Adrenal gland (tissue), 5 donors: Measurements from ENCODE around the gene SLC25A45.

Experiments used
- CTCF ChIP-seq, 6 experiments: fragments of 450-650 bp in 4 of 6; fragments of 200-600 bp in 2 of 6; sonication (generic) in 1 of 6; IDR thresholded peaks; 1 replicate in 5 of 6; 2 replicates in 1 of 6; pipeline versions ENCODE4 v1.5.1 to v1.8.0; 2016 to 2021; ENCODE audit warnings: antibody characterized with exemption in 6 of 6, mild to moderate bottlenecking in 2 of 6, moderate library complexity in 1 of 6
- POLR2A ChIP-seq, 2 donors: fragments of 450-650 bp; IDR thresholded peaks; one replicate each; pipeline ENCODE4 v1.6.1; 2017; ENCODE audit warnings: antibody characterized with exemption in 2 of 2, mild to moderate bottlenecking in 2 of 2, moderate library complexity in 1 of 2
- donor health status: DM: no; HTN: no; CAD: no.

GRCh38 chr11:65392186-65392829 lies 9.9 kb upstream of the SLC25A45 start:
- no peak for TF ChIP-seq CTCF (IDR thresholded peaks at IDR 0.05)
- TF ChIP-seq POLR2A (IDR thresholded peaks at IDR 0.05): no peak
